Prostate gland (tissue), 2 donors: ENCODE measurements around the gene SUMO3. TPM values are rescaled to one million over a fixed set of nuclear protein-coding genes. Genes with fewer than 3 reads are reported as not detected.
"Not testable (repeated sequence)": the region's sequence is repeated elsewhere in the genome, so short reads cannot be mapped to it uniquely, and the experiment has no call there.

ENCODE experiments used
- DNase-seq: peaks from one replicate; pipeline ENCODE4 v3.0.0-alpha.2; 2019; ENCODE audit warnings: low spot score
- H3K27ac ChIP-seq, 2 donors: fragments of 200-600 bp; sonication (generic); 2 replicates each; pipeline ENCODE4 v1.5.1; 2017 to 2019
- H3K27me3 ChIP-seq: fragments of 200-600 bp; sonication (generic); replicated peaks from 2 replicates; pipeline ENCODE4 v1.5.1; 2019; ENCODE audit not compliant: insufficient read depth
- H3K36me3 ChIP-seq, 2 donors: fragments of 200-600 bp; sonication (generic); 1 replicate in 1 of 2; 2 replicates in 1 of 2; pipeline versions ENCODE4 v1.5.1 to v1.8.1; 2017 to 2019
- H3K4me1 ChIP-seq: fragments of 200-600 bp; sonication (generic); replicated peaks from 2 replicates; pipeline ENCODE4 v1.5.1; 2019
- H3K4me3 ChIP-seq, 2 donors: fragments of 200-600 bp; sonication (generic); 2 replicates each; pipeline ENCODE4 v1.5.1; 2017 to 2019
- H3K9me3 ChIP-seq: fragments of 200-600 bp; sonication (generic); 2 replicates; pipeline ENCODE4 v1.5.1; 2017
- POLR2A ChIP-seq: fragments of 450-650 bp; IDR thresholded peaks from one replicate; pipeline ENCODE4 v1.6.1; 2016; ENCODE audit warnings: antibody characterized with exemption, mild to moderate bottlenecking
- POLR2AphosphoS5 ChIP-seq: sonication (generic); formaldehyde crosslinking; IDR thresholded peaks from one replicate; pipeline ENCODE4 v1.6.1; 2017; ENCODE audit warnings: antibody characterized with exemption
- WGBS: methylation state at CpG from one replicate; pipeline ENCODE4 v1.1.5; 2018; 5-methylcytosine and 5-hydroxymethylcytosine counted together
- intact Hi-C: fragments of 100-400 bp; cut with DNase I; formaldehyde crosslinking; loops from one replicate; pipeline ENCODE4 v1.14.2; 2022
- total RNA-seq, 2 donors: library from RNA; depleted of rRNA; stranded (reverse); fragments of >200 nt; gene quantifications; one replicate each; pipeline ENCODE4 v1.1.0, GENCODE V29; 2016
- TF ChIP-seq, protein P1 (sequence below), 4 experiments: fragments of 200-600 bp in 2 of 4; fragments of 450-650 bp in 2 of 4; sonication (generic) in 2 of 4; IDR thresholded peaks; 1 replicate in 3 of 4; 2 replicates in 1 of 4; pipeline ENCODE4 v1.5.1; 2016 to 2019; ENCODE audit warnings: antibody characterized with exemption in 4 of 4, mild to moderate bottlenecking in 2 of 4, moderate library complexity in 2 of 4

SUMO3 gene
- total RNA-seq, 2 donors from 2014 or later, result 78.3 to 92.2 TPM

DNA sequence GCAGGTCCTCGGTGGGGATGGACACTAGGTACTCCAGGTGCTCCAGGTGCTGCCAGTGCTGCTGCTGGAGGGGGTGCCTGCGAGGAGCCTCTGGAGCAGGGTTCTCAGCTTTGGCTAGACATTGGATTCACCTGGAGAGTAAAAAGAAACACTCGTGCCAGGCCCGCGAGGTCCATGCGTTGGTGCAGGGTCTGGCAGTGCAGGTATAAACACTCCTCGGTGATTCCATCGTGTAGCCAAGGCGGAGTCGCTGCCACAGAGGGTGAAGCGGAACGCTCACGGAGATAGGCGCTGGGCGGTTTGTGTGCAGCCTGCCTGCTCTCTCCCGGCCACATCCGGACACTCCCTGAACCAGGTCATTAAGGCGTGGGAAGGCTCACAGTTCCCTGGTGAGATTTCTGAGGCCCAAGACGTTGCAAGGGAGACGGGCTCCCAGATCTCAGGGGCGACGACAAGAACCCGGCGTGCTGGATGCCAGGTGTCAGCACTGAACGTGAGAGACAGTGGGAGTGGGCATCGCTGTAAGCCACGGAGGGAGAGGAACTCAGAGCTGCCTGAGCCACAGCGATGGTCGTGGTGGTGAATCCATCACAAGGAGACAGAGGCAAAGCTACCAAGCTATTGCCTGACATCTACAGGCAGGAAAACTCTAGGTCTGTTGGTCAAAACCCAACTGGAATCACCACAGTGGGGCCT lies 17.2 kb upstream of the SUMO3 start:
- H3K9me3 ChIP-seq, result no peaks in the 10 kb centered on the region
- no peak overlapping the region for H3K4me3 ChIP-seq
- H3K4me1 ChIP-seq, result no peaks in the 10 kb centered on the region
- no peak for TF ChIP-seq POLR2AphosphoS5
- TF ChIP-seq, protein P1, sequence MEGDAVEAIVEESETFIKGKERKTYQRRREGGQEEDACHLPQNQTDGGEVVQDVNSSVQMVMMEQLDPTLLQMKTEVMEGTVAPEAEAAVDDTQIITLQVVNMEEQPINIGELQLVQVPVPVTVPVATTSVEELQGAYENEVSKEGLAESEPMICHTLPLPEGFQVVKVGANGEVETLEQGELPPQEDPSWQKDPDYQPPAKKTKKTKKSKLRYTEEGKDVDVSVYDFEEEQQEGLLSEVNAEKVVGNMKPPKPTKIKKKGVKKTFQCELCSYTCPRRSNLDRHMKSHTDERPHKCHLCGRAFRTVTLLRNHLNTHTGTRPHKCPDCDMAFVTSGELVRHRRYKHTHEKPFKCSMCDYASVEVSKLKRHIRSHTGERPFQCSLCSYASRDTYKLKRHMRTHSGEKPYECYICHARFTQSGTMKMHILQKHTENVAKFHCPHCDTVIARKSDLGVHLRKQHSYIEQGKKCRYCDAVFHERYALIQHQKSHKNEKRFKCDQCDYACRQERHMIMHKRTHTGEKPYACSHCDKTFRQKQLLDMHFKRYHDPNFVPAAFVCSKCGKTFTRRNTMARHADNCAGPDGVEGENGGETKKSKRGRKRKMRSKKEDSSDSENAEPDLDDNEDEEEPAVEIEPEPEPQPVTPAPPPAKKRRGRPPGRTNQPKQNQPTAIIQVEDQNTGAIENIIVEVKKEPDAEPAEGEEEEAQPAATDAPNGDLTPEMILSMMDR (IDR thresholded peaks at IDR 0.05), result no peak
- no peak for TF ChIP-seq POLR2A
- intact Hi-C loops, result no loop called here
- H3K36me3 ChIP-seq, result no peaks in the 10 kb centered on the region
- WGBS, result 88% methylated on average over 29 of the region's 29 CpGs
- no peaks in the 10 kb centered on the region for H3K27me3 ChIP-seq
- DNase-seq, result no peak
- H3K27ac ChIP-seq, result no peak overlapping the region

- Histone ChIP-seq H3K27ac (no peak overlapping the region), H3K9me3 (no peaks in the 10 kb centered on the region), H3K4me3 (no peak overlapping the region), H3K4me1 (no peaks in the 10 kb centered on the region), H3K36me3 (no peaks in the 10 kb centered on the region), H3K27me3 (no peaks in the 10 kb centered on the region)
- 89% methylated on average over 26 of the region's 26 CpGs for WGBS
- no peak for DNase-seq
- TF ChIP-seq, protein P1 (IDR thresholded peaks at IDR 0.05), result no peak
- no peak for TF ChIP-seq POLR2AphosphoS5
- no peak for TF ChIP-seq POLR2A
- intact Hi-C loops, result no loop called here
Observed at GRCh38 chr21:44834231-44834950, 16.5 kb upstream of the SUMO3 start.

DNA sequence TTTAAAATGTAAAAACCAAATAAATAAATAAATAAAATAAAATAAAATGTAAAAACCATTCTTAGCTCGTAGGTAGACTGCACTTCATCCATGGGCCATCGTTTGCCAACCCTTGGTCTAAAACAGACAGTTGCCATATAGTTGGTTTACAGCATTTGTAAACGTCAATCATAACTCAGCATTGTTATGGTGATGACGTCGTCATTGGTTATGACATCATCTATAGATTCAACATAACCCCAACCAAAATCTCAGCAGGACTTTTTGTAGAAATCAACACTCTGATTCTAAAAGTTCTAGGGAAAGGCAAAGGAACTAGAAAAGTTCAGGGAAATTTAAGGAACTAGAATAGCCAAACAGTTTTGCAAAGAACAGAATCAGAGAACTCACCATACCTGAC lies 15.8 kb upstream of the SUMO3 start:
- WGBS, result 87% methylated on average over 5 of the region's 5 CpGs

DNA sequence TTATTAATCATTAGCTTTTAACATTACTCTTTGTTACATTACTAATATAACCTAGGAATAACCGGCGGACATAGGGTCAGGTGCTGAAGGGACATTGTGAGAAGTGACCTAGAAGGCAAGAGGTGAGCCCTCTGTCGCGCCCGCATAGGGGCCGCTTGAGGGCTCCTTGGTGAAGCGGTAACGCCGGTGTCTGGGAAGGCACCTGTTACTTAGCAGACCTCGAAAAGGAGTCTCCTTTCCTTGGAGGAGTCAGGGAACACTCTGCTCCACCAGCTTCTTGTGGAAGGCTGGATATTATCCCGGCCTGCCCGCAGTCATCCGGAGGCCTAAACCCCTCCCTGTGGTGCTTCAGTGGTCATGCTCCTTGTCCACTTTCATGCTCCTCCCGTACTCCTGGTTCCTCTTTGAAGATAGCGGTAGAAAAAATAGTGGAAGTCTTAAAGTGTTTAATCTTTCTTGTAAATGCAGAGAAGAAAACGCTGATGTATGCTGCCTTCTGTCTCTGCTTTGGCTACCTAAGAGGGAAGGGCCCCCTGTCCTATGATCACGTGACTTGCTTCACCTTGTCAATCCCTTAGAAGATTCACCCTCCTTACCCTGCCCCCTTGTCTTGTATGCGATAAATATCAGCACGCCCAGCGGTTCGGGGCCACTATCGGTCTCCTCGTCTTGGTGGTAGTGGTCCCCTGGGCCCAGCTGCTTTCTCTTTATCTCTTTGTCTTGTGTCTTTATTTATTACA lies 14.8 kb upstream of the SUMO3 start:
- H3K36me3 ChIP-seq, DNase-seq, H3K4me3 ChIP-seq, H3K9me3 ChIP-seq, H3K4me1 ChIP-seq, intact Hi-C loops, H3K27ac ChIP-seq, H3K27me3 ChIP-seq: not testable (repeated sequence)
- 84% methylated on average over 23 of the region's 23 CpGs for WGBS

More for the DNA sequence above, 15.8 kb upstream of the SUMO3 start:
- intact Hi-C loops, result no loop called here
- Histone ChIP-seq H3K9me3 (no peaks in the 10 kb centered on the region), H3K4me3 (no peak overlapping the region), H3K27me3 (no peaks in the 10 kb centered on the region), H3K27ac (no peak overlapping the region), H3K36me3 (no peaks in the 10 kb centered on the region), H3K4me1 (no peaks in the 10 kb centered on the region)
- no peak for TF ChIP-seq POLR2A
- no peak for TF ChIP-seq POLR2AphosphoS5
- TF ChIP-seq, protein P1 (IDR thresholded peaks at IDR 0.05), result no peak
- no peak for DNase-seq

GRCh38 chr21:44831227-44831860 lies 13.5 kb upstream of the SUMO3 start:
- Histone ChIP-seq H3K4me3 (no peak overlapping the region), H3K27me3 (no peaks in the 10 kb centered on the region), H3K9me3 (no peaks in the 10 kb centered on the region), H3K36me3 (no peaks in the 10 kb centered on the region), H3K27ac (no peak overlapping the region), H3K4me1 (no peaks in the 10 kb centered on the region)
- WGBS, result 43% methylated on average over 7 of the region's 7 CpGs
- TF ChIP-seq POLR2A (no peak), POLR2AphosphoS5 (no peak)
- TF ChIP-seq, protein P1 (IDR thresholded peaks at IDR 0.05), result no peak
- DNase-seq, result no peak
- intact Hi-C loops, result no loop called here
